ENCODE results near the gene MEGF8. TPM values are rescaled to one million over a fixed set of nuclear protein-coding genes. Genes with fewer than 3 reads are reported as not detected.

The MEGF8 gene
- total and polyA plus RNA-seq, 2 of the 13 experiments (the other 11 are each of a cell fraction or from before 2014, with no cell fraction given): 4.0 to 8.8 TPM

DNA sequence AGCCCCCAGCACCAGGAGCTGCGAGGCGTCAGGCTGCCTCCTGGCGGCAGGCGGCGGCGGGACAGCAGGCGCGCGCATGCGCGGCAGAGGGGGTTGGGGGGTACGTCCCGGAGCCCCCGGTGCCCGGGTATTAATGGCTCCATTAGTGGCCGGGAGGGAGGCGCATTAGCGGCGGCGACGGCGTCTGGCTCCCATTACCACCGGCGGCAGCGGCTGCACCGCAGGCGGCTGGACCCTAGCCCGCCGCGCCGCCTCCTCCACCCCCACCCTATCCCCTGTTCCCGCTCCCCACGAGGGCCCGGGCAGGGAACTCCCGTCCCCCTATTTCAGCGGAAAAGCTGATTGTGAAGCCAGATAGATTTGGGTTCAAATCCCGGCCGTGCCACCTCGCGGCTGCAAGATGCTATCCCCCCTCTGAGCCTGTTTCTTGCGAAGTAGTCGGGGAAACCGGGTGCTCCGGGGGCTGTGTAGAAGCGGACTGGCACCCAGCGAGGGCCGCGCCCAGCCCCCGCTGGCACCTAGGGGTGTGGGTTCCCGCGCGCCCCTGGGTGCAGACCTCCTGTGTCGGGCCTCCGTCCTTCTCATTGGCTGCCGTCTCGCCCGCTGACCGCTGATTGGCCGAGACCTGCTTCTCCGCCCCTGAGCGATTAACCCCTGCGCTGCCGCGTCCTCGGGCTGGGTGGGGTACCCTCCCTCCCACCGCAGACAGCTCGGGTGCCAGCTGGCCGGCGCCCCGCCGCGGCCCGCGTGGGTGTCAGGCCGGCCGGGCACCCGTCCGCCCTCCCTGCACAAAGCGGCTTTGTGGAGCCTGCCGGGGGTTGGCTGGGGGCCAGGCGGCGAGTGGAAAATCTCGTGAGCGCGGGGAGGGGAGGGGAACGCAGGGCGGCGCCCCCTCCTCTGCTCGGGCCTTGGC lies 45.3 kb upstream of the MEGF8 start (continued):
- TF ChIP-seq, protein P1, sequence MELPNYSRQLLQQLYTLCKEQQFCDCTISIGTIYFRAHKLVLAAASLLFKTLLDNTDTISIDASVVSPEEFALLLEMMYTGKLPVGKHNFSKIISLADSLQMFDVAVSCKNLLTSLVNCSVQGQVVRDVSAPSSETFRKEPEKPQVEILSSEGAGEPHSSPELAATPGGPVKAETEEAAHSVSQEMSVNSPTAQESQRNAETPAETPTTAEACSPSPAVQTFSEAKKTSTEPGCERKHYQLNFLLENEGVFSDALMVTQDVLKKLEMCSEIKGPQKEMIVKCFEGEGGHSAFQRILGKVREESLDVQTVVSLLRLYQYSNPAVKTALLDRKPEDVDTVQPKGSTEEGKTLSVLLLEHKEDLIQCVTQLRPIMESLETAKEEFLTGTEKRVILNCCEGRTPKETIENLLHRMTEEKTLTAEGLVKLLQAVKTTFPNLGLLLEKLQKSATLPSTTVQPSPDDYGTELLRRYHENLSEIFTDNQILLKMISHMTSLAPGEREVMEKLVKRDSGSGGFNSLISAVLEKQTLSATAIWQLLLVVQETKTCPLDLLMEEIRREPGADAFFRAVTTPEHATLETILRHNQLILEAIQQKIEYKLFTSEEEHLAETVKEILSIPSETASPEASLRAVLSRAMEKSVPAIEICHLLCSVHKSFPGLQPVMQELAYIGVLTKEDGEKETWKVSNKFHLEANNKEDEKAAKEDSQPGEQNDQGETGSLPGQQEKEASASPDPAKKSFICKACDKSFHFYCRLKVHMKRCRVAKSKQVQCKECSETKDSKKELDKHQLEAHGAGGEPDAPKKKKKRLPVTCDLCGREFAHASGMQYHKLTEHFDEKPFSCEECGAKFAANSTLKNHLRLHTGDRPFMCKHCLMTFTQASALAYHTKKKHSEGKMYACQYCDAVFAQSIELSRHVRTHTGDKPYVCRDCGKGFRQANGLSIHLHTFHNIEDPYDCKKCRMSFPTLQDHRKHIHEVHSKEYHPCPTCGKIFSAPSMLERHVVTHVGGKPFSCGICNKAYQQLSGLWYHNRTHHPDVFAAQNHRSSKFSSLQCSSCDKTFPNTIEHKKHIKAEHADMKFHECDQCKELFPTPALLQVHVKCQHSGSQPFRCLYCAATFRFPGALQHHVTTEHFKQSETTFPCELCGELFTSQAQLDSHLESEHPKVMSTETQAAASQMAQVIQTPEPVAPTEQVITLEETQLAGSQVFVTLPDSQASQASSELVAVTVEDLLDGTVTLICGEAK (IDR thresholded peaks at IDR 0.05): no peak
- TF ChIP-seq, protein P1 (CRISPR knock-in tag; IDR thresholded peaks at IDR 0.05): no peak; the same call in 1 of the 2 replicates
- TF ChIP-seq, protein P2, sequence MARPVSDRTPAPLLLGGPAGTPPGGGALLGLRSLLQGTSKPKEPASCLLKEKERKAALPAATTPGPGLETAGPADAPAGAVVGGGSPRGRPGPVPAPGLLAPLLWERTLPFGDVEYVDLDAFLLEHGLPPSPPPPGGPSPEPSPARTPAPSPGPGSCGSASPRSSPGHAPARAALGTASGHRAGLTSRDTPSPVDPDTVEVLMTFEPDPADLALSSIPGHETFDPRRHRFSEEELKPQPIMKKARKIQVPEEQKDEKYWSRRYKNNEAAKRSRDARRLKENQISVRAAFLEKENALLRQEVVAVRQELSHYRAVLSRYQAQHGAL (CRISPR knock-in tag; IDR thresholded peaks at IDR 0.05; ENCODE audit: not compliant biosample characterization): no peak
- TF ChIP-seq NPAS2 (CRISPR knock-in tag; IDR thresholded peaks at IDR 0.05; ENCODE audit: borderline replicate concordance): no peak
- TF ChIP-seq, protein P3, sequence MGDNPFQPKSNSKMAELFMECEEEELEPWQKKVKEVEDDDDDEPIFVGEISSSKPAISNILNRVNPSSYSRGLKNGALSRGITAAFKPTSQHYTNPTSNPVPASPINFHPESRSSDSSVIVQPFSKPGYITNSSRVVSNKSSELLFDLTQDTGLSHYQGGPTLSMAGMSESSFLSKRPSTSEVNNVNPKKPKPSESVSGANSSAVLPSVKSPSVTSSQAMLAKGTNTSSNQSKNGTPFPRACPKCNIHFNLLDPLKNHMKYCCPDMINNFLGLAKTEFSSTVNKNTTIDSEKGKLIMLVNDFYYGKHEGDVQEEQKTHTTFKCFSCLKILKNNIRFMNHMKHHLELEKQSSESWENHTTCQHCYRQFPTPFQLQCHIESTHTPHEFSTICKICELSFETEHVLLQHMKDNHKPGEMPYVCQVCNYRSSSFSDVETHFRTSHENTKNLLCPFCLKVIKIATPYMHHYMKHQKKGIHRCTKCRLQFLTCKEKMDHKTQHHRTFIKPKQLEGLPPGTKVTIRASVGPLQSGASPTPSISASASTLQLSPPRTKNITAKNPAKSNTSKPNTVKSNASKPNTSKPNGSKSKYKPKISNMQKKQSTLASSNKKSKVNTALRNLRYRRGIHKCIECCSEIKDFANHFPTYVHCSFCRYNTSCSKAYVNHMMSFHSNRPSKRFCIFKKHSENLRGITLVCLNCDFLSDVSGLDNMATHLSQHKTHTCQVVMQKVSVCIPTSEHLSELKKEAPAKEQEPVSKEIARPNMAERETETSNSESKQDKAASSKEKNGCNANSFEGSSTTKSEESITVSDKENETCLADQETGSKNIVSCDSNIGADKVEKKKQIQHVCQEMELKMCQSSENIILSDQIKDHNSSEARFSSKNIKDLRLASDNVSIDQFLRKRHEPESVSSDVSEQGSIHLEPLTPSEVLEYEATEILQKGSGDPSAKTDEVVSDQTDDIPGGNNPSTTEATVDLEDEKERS (CRISPR knock-in tag; IDR thresholded peaks at IDR 0.05): peak; percentile 41; the same call in 1 of the 2 replicates
- TF ChIP-seq, protein P4, sequence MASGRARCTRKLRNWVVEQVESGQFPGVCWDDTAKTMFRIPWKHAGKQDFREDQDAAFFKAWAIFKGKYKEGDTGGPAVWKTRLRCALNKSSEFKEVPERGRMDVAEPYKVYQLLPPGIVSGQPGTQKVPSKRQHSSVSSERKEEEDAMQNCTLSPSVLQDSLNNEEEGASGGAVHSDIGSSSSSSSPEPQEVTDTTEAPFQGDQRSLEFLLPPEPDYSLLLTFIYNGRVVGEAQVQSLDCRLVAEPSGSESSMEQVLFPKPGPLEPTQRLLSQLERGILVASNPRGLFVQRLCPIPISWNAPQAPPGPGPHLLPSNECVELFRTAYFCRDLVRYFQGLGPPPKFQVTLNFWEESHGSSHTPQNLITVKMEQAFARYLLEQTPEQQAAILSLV (CRISPR knock-in tag; IDR thresholded peaks at IDR 0.05; ENCODE audit: borderline replicate concordance): peak; percentile 26; the same call in 1 of the 2 replicates
- TF ChIP-seq, protein P5, sequence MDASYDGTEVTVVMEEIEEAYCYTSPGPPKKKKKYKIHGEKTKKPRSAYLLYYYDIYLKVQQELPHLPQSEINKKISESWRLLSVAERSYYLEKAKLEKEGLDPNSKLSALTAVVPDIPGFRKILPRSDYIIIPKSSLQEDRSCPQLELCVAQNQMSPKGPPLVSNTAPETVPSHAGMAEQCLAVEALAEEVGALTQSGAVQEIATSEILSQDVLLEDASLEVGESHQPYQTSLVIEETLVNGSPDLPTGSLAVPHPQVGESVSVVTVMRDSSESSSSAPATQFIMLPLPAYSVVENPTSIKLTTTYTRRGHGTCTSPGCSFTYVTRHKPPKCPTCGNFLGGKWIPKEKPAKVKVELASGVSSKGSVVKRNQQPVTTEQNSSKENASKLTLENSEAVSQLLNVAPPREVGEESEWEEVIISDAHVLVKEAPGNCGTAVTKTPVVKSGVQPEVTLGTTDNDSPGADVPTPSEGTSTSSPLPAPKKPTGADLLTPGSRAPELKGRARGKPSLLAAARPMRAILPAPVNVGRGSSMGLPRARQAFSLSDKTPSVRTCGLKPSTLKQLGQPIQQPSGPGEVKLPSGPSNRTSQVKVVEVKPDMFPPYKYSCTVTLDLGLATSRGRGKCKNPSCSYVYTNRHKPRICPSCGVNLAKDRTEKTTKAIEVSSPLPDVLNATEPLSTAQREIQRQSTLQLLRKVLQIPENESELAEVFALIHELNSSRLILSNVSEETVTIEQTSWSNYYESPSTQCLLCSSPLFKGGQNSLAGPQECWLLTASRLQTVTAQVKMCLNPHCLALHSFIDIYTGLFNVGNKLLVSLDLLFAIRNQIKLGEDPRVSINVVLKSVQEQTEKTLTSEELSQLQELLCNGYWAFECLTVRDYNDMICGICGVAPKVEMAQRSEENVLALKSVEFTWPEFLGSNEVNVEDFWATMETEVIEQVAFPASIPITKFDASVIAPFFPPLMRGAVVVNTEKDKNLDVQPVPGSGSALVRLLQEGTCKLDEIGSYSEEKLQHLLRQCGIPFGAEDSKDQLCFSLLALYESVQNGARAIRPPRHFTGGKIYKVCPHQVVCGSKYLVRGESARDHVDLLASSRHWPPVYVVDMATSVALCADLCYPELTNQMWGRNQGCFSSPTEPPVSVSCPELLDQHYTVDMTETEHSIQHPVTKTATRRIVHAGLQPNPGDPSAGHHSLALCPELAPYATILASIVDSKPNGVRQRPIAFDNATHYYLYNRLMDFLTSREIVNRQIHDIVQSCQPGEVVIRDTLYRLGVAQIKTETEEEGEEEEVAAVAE (CRISPR knock-in tag; IDR thresholded peaks at IDR 0.05; ENCODE audit: borderline replicate concordance): no peak
